SK-N-SH (cell line): ENCODE measurements around the gene NRL.

Experiments
- CHD2 ChIP-seq: fragments of 150-350 bp; IDR thresholded peaks from 2 replicates; pipeline ENCODE4 v1.6.1; 2018; ENCODE audit warnings: low read length; ENCODE audit not compliant: partially characterized antibody
- EP300 ChIP-seq, 2 experiments: IDR thresholded peaks; 2 replicates each; pipeline versions ENCODE4 v1.4.0 to v1.6.1; 2012; ENCODE audit warnings: borderline replicate concordance in 1 of 2, low read depth in 1 of 2, low read length in 1 of 2
- MXI1 ChIP-seq: IDR thresholded peaks from 2 replicates; pipeline ENCODE4 v1.6.1; 2012; ENCODE audit warnings: mild to moderate bottlenecking, low read depth, low read length, improper control_type of control experiment
- NFIC ChIP-seq: IDR thresholded peaks from 2 replicates; pipeline ENCODE4 v1.4.0; 2012; ENCODE audit warnings: borderline replicate concordance
- RAD21 ChIP-seq: IDR thresholded peaks from 2 replicates; pipeline ENCODE4 v1.6.1; 2012; ENCODE audit warnings: mild to moderate bottlenecking, low read length
- TF ChIP-seq, protein P1 (sequence below): fragments of 200-600 bp; sonication (generic); IDR thresholded peaks from 2 replicates; pipeline ENCODE4 v1.6.1; 2017; ENCODE audit warnings: antibody characterized with exemption, mild to moderate bottlenecking, moderate library complexity
- TF ChIP-seq, protein P2 (sequence below): IDR thresholded peaks from 2 replicates; pipeline ENCODE4 v1.4.0; 2012; ENCODE audit warnings: low read depth, borderline replicate concordance

DNA sequence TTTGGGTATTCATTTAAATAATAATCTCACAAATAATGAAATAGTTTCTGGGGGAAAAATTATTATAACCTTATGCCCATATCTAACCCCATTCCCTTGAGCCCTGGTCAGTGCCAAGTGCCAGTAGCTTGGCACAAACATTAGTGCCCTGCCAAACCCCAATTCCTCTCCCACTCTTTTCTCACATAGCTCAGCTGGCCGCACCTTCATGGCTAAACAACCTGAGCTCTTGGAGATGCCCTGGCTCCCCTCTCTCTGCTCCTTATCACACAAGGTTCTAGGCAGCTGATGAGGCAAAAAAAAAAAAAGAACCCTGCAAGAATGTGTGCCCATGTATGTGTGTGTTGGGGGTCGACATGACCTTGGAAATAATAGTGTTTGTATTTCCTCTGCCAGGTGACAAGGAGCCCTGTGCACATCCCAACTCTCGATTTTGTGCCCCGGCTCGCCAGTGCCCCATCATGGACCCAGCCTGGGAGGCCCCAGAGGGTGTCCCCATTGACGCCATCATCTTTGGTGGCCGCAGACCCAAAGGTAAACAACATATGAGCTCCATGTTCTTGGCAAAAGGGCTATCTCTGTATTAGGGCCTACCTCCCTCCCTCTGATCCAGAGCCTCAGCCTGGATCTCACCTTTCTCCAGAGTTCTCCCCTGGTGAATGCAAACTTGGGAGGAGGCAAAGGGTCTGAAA lies 12.2 kb downstream of the NRL start:
- TF ChIP-seq, protein P1, sequence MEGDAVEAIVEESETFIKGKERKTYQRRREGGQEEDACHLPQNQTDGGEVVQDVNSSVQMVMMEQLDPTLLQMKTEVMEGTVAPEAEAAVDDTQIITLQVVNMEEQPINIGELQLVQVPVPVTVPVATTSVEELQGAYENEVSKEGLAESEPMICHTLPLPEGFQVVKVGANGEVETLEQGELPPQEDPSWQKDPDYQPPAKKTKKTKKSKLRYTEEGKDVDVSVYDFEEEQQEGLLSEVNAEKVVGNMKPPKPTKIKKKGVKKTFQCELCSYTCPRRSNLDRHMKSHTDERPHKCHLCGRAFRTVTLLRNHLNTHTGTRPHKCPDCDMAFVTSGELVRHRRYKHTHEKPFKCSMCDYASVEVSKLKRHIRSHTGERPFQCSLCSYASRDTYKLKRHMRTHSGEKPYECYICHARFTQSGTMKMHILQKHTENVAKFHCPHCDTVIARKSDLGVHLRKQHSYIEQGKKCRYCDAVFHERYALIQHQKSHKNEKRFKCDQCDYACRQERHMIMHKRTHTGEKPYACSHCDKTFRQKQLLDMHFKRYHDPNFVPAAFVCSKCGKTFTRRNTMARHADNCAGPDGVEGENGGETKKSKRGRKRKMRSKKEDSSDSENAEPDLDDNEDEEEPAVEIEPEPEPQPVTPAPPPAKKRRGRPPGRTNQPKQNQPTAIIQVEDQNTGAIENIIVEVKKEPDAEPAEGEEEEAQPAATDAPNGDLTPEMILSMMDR = no peak
- TF ChIP-seq EP300 (IDR thresholded peaks at IDR 0.05; ENCODE audit: borderline replicate concordance in 1 of 2, low read depth in 1 of 2, low read length in 1 of 2) (no peak), NFIC (no peak), RAD21 (no peak), CHD2 (no peak), MXI1 (no peak)
- TF ChIP-seq, protein P2, sequence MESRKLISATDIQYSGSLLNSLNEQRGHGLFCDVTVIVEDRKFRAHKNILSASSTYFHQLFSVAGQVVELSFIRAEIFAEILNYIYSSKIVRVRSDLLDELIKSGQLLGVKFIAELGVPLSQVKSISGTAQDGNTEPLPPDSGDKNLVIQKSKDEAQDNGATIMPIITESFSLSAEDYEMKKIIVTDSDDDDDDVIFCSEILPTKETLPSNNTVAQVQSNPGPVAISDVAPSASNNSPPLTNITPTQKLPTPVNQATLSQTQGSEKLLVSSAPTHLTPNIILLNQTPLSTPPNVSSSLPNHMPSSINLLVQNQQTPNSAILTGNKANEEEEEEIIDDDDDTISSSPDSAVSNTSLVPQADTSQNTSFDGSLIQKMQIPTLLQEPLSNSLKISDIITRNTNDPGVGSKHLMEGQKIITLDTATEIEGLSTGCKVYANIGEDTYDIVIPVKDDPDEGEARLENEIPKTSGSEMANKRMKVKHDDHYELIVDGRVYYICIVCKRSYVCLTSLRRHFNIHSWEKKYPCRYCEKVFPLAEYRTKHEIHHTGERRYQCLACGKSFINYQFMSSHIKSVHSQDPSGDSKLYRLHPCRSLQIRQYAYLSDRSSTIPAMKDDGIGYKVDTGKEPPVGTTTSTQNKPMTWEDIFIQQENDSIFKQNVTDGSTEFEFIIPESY = no peak
